A673 (cell line): ENCODE data around the gene ADM2. TPM values are rescaled to one million over a fixed set of nuclear protein-coding genes. Genes with fewer than 3 reads are reported as not detected.
A peak's percentile ranks its signal among the peaks of the same experiment; 100 is the strongest.

ENCODE experiments used
- BruUV-seq: library from RNA; stranded (reverse); fragments of 400-500 nt; replicated peaks from 2 replicates; lab custom pipeline; 2021; lab: Mats Ljungman, UMichigan
- CTCF ChIA-PET: fragments of 300-600 bp; sonication (Branson Sonifier 250); formaldehyde crosslinking; loops from one replicate; lab custom pipeline; 2022; ENCODE audit warnings: antibody characterized with exemption; lab: Charles Lee
- POLR2A ChIA-PET: fragments of 300-600 bp; sonication (Branson Sonifier 250); formaldehyde crosslinking; loops from one replicate; lab custom pipeline; 2022; ENCODE audit warnings: antibody characterized with exemption; ENCODE audit not compliant: low non-redundant PET; lab: Charles Lee
- DNase-seq: peaks from one replicate; pipeline ENCODE4 v3.0.0-alpha.2; 2015; ENCODE audit warnings: low spot score
- H3K27ac ChIP-seq: fragments of 200-600 bp; sonication (generic); 2 replicates; pipeline ENCODE4 v1.5.1; 2016; ENCODE audit warnings: mixed run types, low read depth, mild to moderate bottlenecking, mixed read lengths, antibody characterized with exemption, low read length; ENCODE audit not compliant: poor library complexity, severe bottlenecking
- H3K27me3 ChIP-seq: fragments of 200-600 bp; sonication (generic); replicated peaks from 2 replicates; pipeline ENCODE4 v1.6.1; 2017; ENCODE audit warnings: mixed run types, low read depth, mild to moderate bottlenecking, mixed read lengths, antibody characterized with exemption, low read length; ENCODE audit not compliant: insufficient read depth, poor library complexity
- H3K36me3 ChIP-seq: fragments of 200-600 bp; sonication (generic); 2 replicates; pipeline ENCODE4 v1.6.1; 2016; ENCODE audit warnings: mixed run types, mild to moderate bottlenecking, mixed read lengths, antibody characterized with exemption, low read length; ENCODE audit not compliant: insufficient read depth, poor library complexity, severe bottlenecking
- H3K4me1 ChIP-seq: fragments of 200-600 bp; sonication (generic); 2 replicates; pipeline ENCODE4 v1.6.1; 2017; ENCODE audit warnings: mixed run types, mild to moderate bottlenecking, mixed read lengths, antibody characterized with exemption, low read length; ENCODE audit not compliant: insufficient read depth, poor library complexity, severe bottlenecking
- H3K4me3 ChIP-seq: fragments of 200-600 bp; sonication (generic); 2 replicates; pipeline ENCODE4 v1.5.1; 2016; ENCODE audit warnings: low read depth, mixed run types, mild to moderate bottlenecking, mixed read lengths, low read length; ENCODE audit not compliant: poor library complexity, severe bottlenecking
- H3K9me3 ChIP-seq: fragments of 200-600 bp; sonication (generic); 2 replicates; pipeline ENCODE4 v1.6.1; 2016; ENCODE audit warnings: mixed run types, low read depth, mild to moderate bottlenecking, mixed read lengths, antibody characterized with exemption, low read length; ENCODE audit not compliant: poor library complexity, severe bottlenecking
- EZH2 ChIP-seq: fragments of 200-600 bp; sonication (generic); IDR thresholded peaks from 2 replicates; pipeline ENCODE4 v1.6.1; 2017; ENCODE audit warnings: borderline replicate concordance, low read depth, mild to moderate bottlenecking, mixed read lengths, antibody characterized with exemption, low read length; ENCODE audit not compliant: poor library complexity, severe bottlenecking
- intact Hi-C: fragments of 100-400 bp; cut with micrococcal nuclease; formaldehyde crosslinking; loops from one replicate; pipeline ENCODE4 v1.10.0; 2022; ENCODE audit not compliant: unreplicated experiment
- total RNA-seq: library from RNA; stranded (reverse); gene quantifications from 2 replicates; pipeline ENCODE4 v1.2.3, GENCODE V29; 2021
- TF ChIP-seq, protein P1 (sequence below): fragments of 300-800, 200-600 bp; sonication (generic); conservative IDR thresholded peaks from 2 replicates; pipeline ENCODE4 v1.5.1; 2017; ENCODE audit warnings: low read depth, mild to moderate bottlenecking, antibody characterized with exemption, low read length, moderate library complexity, mixed read lengths

ADM2 gene
- total RNA-seq, 1 experiment from 2014 or later, result 5.4 TPM

DNA sequence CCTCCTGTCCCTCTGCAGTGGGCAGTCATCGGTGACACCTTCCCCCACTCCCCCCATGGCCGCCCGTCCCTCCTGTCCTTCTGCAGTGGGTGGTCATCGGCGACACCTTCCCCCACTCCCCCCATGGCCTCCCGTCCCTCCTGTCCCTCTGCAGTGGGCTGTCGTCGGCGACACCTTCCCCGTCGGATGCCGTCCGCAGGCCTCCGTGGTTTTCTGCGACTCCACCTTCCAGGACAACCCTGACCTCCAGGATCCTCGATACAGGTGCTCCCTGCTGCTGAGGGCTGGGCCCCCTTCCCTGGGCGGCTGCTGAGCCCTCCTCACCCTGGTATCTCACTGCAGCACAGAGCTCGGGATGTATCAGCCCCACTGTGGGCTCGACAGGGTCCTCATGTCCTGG is 7.5 kb downstream of the ADM2 start:
- Histone ChIP-seq H3K4me1 (peaks cover 7% of the 10 kb centered on the region), H3K27me3 (no peaks in the 10 kb centered on the region), H3K9me3 (no peaks in the 10 kb centered on the region), H3K27ac (no peak overlapping the region), H3K4me3 (no peak overlapping the region), H3K36me3 (no peaks in the 10 kb centered on the region)
- ChIA-PET POLR2A (no interaction called here), CTCF (no interaction called here)
- intact Hi-C loops, result no loop called here
- no peak for DNase-seq
- no TSS peak for BruUV-seq
- TF ChIP-seq, protein P1, sequence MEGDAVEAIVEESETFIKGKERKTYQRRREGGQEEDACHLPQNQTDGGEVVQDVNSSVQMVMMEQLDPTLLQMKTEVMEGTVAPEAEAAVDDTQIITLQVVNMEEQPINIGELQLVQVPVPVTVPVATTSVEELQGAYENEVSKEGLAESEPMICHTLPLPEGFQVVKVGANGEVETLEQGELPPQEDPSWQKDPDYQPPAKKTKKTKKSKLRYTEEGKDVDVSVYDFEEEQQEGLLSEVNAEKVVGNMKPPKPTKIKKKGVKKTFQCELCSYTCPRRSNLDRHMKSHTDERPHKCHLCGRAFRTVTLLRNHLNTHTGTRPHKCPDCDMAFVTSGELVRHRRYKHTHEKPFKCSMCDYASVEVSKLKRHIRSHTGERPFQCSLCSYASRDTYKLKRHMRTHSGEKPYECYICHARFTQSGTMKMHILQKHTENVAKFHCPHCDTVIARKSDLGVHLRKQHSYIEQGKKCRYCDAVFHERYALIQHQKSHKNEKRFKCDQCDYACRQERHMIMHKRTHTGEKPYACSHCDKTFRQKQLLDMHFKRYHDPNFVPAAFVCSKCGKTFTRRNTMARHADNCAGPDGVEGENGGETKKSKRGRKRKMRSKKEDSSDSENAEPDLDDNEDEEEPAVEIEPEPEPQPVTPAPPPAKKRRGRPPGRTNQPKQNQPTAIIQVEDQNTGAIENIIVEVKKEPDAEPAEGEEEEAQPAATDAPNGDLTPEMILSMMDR, result no peak
- no peak for TF ChIP-seq EZH2

DNA sequence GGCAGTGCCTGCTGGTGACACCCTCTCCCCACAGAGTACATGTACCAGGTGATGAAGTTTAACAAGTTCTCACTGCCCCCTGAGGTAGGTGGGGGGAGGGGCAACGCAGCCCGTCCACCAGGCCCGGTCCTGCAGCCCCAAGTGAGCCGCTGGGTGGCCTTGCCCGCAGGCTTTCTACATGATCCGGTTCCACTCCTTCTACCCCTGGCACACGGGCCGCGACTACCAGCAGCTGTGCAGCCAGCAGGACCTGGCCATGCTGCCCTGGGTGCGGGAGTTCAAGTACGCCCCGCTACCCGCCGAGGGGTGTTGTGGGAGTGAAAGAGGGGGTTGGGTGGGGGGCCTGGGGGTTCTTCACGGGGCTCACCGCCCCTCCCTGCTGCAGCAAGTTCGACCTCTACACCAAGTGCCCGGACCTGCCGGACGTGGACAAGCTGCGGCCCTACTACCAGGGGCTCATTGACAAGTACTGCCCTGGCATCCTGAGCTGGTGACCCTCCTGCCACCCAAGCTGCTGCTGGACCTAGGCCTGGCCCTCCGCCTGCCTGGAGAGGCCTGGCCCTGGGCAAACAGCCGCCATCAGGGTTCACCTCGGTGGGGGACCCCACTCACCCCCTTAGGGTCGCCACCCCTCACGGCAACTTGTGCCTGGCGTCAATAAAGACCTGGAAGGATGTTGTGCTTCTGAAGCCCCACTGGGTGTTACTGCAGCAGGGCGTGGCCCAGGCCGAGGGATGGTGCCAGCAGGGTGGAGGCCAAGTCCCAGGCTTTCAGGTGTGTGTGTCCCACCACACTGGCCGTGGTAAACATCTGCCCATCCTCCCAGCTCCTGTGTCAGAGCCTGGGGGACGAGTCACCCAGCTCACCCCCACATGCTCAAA is 8.3 kb downstream of the ADM2 start:
- BruUV-seq, result no TSS peak
- Histone ChIP-seq H3K4me3 (no peak overlapping the region), H3K27me3 (no peaks in the 10 kb centered on the region), H3K4me1 (peaks cover 7% of the 10 kb centered on the region), H3K9me3 (no peaks in the 10 kb centered on the region), H3K27ac (no peak overlapping the region), H3K36me3 (no peaks in the 10 kb centered on the region)
- ChIA-PET POLR2A (no interaction called here), CTCF (no interaction called here)
- TF ChIP-seq, protein P1, result no peak
- no peak for TF ChIP-seq EZH2
- intact Hi-C loops, result loop anchor here (10.0 kb wide), 1 partner anchor 215 kb away; the partner anchor contains the start of gene MAPK11
- DNase-seq, result no peak

DNA sequence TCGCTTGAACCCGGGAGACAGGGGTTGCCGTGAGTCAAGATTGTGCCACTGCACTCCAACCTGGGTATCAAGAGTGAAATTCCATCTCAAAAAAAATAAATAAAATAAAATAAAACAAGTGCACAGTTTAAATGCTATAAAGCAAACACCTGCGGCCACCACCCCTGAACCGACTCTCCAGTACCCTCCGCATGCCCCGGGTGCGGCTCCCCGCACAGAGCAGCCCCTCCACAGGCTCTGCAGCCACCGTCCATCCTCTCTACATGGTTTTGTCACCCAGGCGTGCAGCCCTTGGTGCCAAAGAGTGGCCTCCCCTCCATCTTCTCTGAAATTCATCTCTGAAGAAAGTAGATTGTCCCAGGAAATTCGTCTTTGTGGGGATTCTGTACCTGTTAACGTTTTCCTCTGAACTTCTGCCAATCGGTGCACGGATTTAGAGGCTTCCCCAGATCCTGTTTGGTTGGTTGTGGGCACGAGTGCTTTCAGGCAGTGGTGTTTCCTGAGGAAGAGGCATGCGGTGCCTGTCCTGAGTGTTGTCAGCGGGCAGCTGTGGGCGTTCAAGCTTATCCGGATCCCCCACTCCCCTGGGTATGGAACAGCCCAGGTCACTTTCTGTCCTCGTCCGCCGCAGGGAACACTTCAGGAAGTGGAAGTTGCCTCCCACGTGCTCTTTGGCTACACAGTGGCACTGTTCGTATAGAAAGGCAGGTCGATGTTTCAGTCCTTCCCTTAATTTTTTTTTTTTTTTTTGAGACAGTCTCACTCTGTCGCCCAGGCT is 9.4 kb downstream of the ADM2 start:
- DNase-seq, result peak; percentile 47
- Histone ChIP-seq H3K36me3 (no peaks in the 10 kb centered on the region), H3K9me3 (no peaks in the 10 kb centered on the region), H3K27me3 (no peaks in the 10 kb centered on the region), H3K27ac (no peak overlapping the region), H3K4me3 (no peak overlapping the region), H3K4me1 (peaks cover 2% of the 10 kb centered on the region)
- BruUV-seq, result no TSS peak
- ChIA-PET POLR2A (no interaction called here), CTCF (no interaction called here)
- TF ChIP-seq, protein P1, result no peak
- TF ChIP-seq EZH2, result no peak
- intact Hi-C loops, result loop anchor here (10.0 kb wide), 1 partner anchor 216 kb away; the partner anchor contains the start of gene MAPK11
